IMR-90 (cell line): ENCODE measurements around the gene TACC2. TPM values are rescaled to one million over a fixed set of nuclear protein-coding genes. Genes with fewer than 3 reads are reported as not detected.

Source experiments
- ATAC-seq: fragments of 200-7000 bp; cut with Tn5 transposase; 2 replicates; pipeline ENCODE4 v1.9.1; 2020; ENCODE audit warnings: low read depth, mild to moderate bottlenecking, moderate library complexity
- BruUV-seq: library from RNA; stranded (reverse); fragments of 400-500 nt; replicated peaks from 2 replicates; lab custom pipeline; 2021; lab: Mats Ljungman, UMichigan
- CTCF ChIA-PET: fragments of 300-600 bp; formaldehyde crosslinking; extraction: SDS; loops from one replicate; lab custom pipeline; 2021; ENCODE audit warnings: antibody characterized with exemption; lab: Yijun Ruan, JAX
- POLR2A ChIA-PET: fragments of 300-600 bp; sonication (Branson Sonifier 250); formaldehyde crosslinking; loops from one replicate; lab custom pipeline; 2022; ENCODE audit warnings: antibody characterized with exemption; ENCODE audit not compliant: unreplicated experiment; lab: Charles Lee
- DNase-seq: peaks from one replicate; pipeline ENCODE4 v3.0.0; 2013
- H2AFZ ChIP-seq: replicated peaks from 2 replicates; pipeline ENCODE3; 2013; ENCODE audit warnings: low read length, mild to moderate bottlenecking; ENCODE audit not compliant: poor library complexity
- H2AK5ac ChIP-seq: 2 replicates; pipeline ENCODE4 v1.6.1; 2013; ENCODE audit warnings: low read depth, low read length, inconsistent platforms
- H2AK9ac ChIP-seq: replicated peaks from 2 replicates; pipeline ENCODE3; 2013; ENCODE audit warnings: mild to moderate bottlenecking, low read depth, low read length, moderate library complexity; ENCODE audit not compliant: poor library complexity
- H2BK120ac ChIP-seq: 2 replicates; pipeline ENCODE4 v1.6.1; 2013; ENCODE audit warnings: low read depth, low read length, inconsistent platforms
- H2BK15ac ChIP-seq: 3 replicates; pipeline ENCODE4 v1.6.1; 2013; ENCODE audit warnings: low read depth, low read length, inconsistent platforms
- H2BK20ac ChIP-seq: 2 replicates; pipeline ENCODE4 v1.6.1; 2013; ENCODE audit warnings: low read depth, mild to moderate bottlenecking, inconsistent platforms, low read length, moderate library complexity
- H2BK5ac ChIP-seq: 2 replicates; pipeline ENCODE4 v1.6.1; 2013; ENCODE audit warnings: mild to moderate bottlenecking, low read depth, low read length, inconsistent platforms; ENCODE audit not compliant: poor library complexity, severe bottlenecking
- H3K14ac ChIP-seq: replicated peaks from 2 replicates; pipeline ENCODE4 v1.6.1; 2013; ENCODE audit warnings: low read depth, low read length, inconsistent platforms
- H3K18ac ChIP-seq: 2 replicates; pipeline ENCODE4 v1.6.1; 2013; ENCODE audit warnings: low read depth, low read length, control low read depth
- H3K23ac ChIP-seq: 2 replicates; pipeline ENCODE4 v1.6.1; 2013; ENCODE audit warnings: low read depth, low read length, inconsistent platforms
- H3K27ac ChIP-seq: 2 replicates; pipeline ENCODE4 v1.5.1; 2013; ENCODE audit warnings: mild to moderate bottlenecking, control low read depth, low read length; ENCODE audit not compliant: insufficient read depth
- H3K27me3 ChIP-seq: 2 replicates; pipeline ENCODE4 v1.6.1; 2013; ENCODE audit warnings: low read length; ENCODE audit not compliant: control insufficient read depth, insufficient read depth
- H3K36me3 ChIP-seq: 2 replicates; pipeline ENCODE4 v1.6.1; 2013; ENCODE audit warnings: low read length, mixed read lengths; ENCODE audit not compliant: control insufficient read depth, insufficient read depth
- H3K4ac ChIP-seq: 2 replicates; pipeline ENCODE4 v1.6.1; 2013; ENCODE audit warnings: low read depth, low read length, inconsistent platforms
- H3K4me1 ChIP-seq: 2 replicates; pipeline ENCODE4 v1.6.1; 2013; ENCODE audit warnings: low read length, mixed read lengths; ENCODE audit not compliant: control insufficient read depth, insufficient read depth
- H3K4me2 ChIP-seq: 2 replicates; pipeline ENCODE4 v1.6.1; 2013; ENCODE audit warnings: low read depth, mild to moderate bottlenecking, control low read depth, low read length, moderate library complexity
- H3K4me3 ChIP-seq: 2 replicates; pipeline ENCODE4 v1.5.1; 2013; ENCODE audit warnings: low read depth, mild to moderate bottlenecking, control low read depth, low read length, moderate library complexity; ENCODE audit not compliant: insufficient read depth
- H3K56ac ChIP-seq: 2 replicates; pipeline ENCODE4 v1.6.1; 2013; ENCODE audit warnings: low read length, inconsistent platforms; ENCODE audit not compliant: insufficient read depth; ENCODE audit errors: extremely low read depth
- H3K79me1 ChIP-seq, 2 experiments: 2 replicates each; pipeline ENCODE4 v1.6.1; 2013; ENCODE audit warnings: low read length in 2 of 2, inconsistent platforms in 1 of 2, low read depth in 1 of 2
- H3K9ac ChIP-seq: 2 replicates; pipeline ENCODE4 v1.6.1; 2013; ENCODE audit warnings: low read depth, low read length, control low read depth
- H3K9me1 ChIP-seq: 2 replicates; pipeline ENCODE4 v1.6.1; 2013; ENCODE audit warnings: low read length, inconsistent platforms; ENCODE audit not compliant: insufficient read depth
- H3K9me3 ChIP-seq: 2 replicates; pipeline ENCODE4 v1.6.1; 2013; ENCODE audit warnings: low read length; ENCODE audit not compliant: control insufficient read depth, insufficient read depth
- H4K20me1 ChIP-seq: 2 replicates; pipeline ENCODE4 v1.6.1; 2013; ENCODE audit warnings: low read length, inconsistent platforms; ENCODE audit not compliant: insufficient read depth
- H4K5ac ChIP-seq: 2 replicates; pipeline ENCODE4 v1.6.1; 2013; ENCODE audit warnings: mild to moderate bottlenecking, low read depth, low read length, control low read depth
- H4K8ac ChIP-seq, 2 experiments: 2 replicates each; pipeline ENCODE4 v1.6.1; 2013; ENCODE audit warnings: low read depth in 2 of 2, low read length in 2 of 2, control low read depth in 1 of 2, inconsistent platforms in 1 of 2
- H4K91ac ChIP-seq: 2 replicates; pipeline ENCODE4 v1.6.1; 2013; ENCODE audit warnings: low read depth, low read length, inconsistent platforms; ENCODE audit not compliant: insufficient read depth
- CEBPB ChIP-seq: IDR thresholded peaks from 2 replicates; pipeline ENCODE4 v1.6.1; 2012; ENCODE audit warnings: low read depth, low read length, improper control_type of control experiment
- WGBS, 2 experiments: methylation state at CpG; one replicate each; pipeline versions ENCODE4 v1.1.5 to v1.1.7; 2013; ENCODE audit warnings: missing lambda C conversion rate in 2 of 2; ENCODE audit not compliant: insufficient read length in 1 of 2; ENCODE audit errors: extremely low coverage in 2 of 2; 5-methylcytosine and 5-hydroxymethylcytosine counted together
- dilution Hi-C: fragments of 300-500 bp; cut with HindIII; formaldehyde crosslinking; loops from one replicate; pipeline ENCODE4 v1.14.3; 2018; ENCODE audit warnings: low sequenced_read_pairs; ENCODE audit not compliant: unreplicated experiment
- in situ Hi-C: fragments of 300-500 bp; cut with MboI; formaldehyde crosslinking; loops from 3 replicates; pipeline ENCODE4 v1.14.3; 2019; ENCODE audit warnings: low sequenced_read_pairs, inconsistent platforms, mixed read lengths
- intact Hi-C: fragments of 100-400 bp; cut with micrococcal nuclease; formaldehyde crosslinking; loops from 2 replicates; pipeline ENCODE4 v1.10.0; 2022
- polyA plus RNA-seq, 3 experiments: library from polyadenylated mRNA; depleted of rRNA; stranded (reverse); fragments of >200 nt; gene quantifications; 2 replicates each; pipeline ENCODE4 v1.2.3, GENCODE V29; 2012; ENCODE audit warnings: low replicate concordance in 1 of 3
- total RNA-seq: library from RNA; depleted of rRNA; stranded (reverse); fragments of >200 nt; gene quantifications from 2 replicates; pipeline ENCODE4 v1.2.3, GENCODE V29; 2012

The TACC2 gene
- total and polyA plus RNA-seq, 2 of the 4 experiments (the other 2 are of a cell fraction): 2.9 to 15.4 TPM

DNA sequence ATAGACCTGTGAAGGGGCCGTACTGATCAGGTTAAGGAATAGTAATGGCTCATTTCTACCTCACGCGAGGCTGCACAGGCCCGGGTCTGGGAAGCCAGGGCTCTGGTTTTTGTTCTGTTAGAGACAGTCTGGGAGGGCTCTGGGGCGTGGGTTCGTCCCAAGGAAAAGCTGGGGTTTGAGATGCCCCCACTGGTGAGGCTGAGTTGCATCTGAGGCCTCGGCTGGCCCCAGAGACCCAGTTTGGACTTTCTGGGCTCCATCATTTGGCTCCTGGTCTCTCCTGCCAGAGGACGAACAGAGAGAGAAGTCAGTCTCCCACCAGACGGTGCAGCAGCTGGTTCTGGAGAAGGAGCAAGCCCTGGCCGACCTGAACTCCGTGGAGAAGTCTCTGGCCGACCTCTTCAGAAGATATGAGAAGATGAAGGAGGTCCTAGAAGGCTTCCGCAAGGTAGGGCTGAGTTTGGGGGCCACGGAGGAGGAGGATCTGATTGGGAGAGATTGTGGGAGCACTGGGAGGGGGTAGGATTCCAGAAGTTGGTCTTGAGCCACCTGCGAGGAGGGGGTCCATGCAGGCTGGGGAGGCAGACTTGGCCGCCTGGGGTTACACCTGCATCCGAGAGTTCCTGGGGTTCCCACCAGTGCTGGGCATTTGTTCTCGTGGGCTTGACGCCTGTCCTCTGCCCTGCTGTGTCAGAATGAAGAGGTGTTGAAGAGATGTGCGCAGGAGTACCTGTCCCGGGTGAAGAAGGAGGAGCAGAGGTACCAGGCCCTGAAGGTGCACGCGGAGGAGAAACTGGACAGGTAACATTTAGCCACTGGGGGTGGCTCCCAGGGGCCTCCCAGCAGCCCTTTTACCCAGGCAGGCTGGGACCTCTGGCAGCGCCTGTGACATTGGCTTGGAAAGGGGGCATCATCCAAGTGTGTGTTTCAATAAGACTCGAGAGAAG is 259.7 kb downstream of the TACC2 start:
- H2AK9ac ChIP-seq: no peak overlapping the region
- H3K9ac ChIP-seq: no peak overlapping the region
- no peak overlapping the region for H4K8ac ChIP-seq
- H3K4me1 ChIP-seq: no peaks in the 10 kb centered on the region
- TF ChIP-seq CEBPB: no peak
- H2BK20ac ChIP-seq: no peak overlapping the region
- no peak overlapping the region for H2BK5ac ChIP-seq
- DNase-seq (no peak), ATAC-seq (no peak)
- H4K20me1 ChIP-seq: no peaks in the 10 kb centered on the region
- no peaks in the 10 kb centered on the region for H3K36me3 ChIP-seq
- no peak overlapping the region for H2AK5ac ChIP-seq
- H2BK15ac ChIP-seq: no peak overlapping the region
- H3K18ac ChIP-seq: no peak overlapping the region
- no TSS peak for BruUV-seq
- H3K27me3 ChIP-seq: no peaks in the 10 kb centered on the region
- H3K4ac ChIP-seq: no peak overlapping the region
- H4K5ac ChIP-seq: no peak overlapping the region
- no peak overlapping the region for H3K4me2 ChIP-seq
- H3K23ac ChIP-seq: no peak overlapping the region
- no peak overlapping the region for H2BK120ac ChIP-seq
- H3K9me1 ChIP-seq: peaks cover 7% of the 10 kb centered on the region; the same call in 1 of the 2 replicates
- no peak overlapping the region for H3K4me3 ChIP-seq
- CTCF ChIA-PET: interaction anchor here (1.1 kb wide), 1 partner anchor 19 kb away, joined by 4 read pairs; no protein-coding TSS in a partner anchor
- no peak overlapping the region for H3K56ac ChIP-seq
- H3K14ac ChIP-seq: no peak overlapping the region
- H3K9me3 ChIP-seq: no peaks in the 10 kb centered on the region
- 73% methylated on average over 3 of the region's 25 CpGs; no CpG with 5 or more reads in 1 of the 2 experiments for WGBS, 2 experiments
- POLR2A ChIA-PET: no interaction called here
- H3K27ac ChIP-seq: no peak overlapping the region
- intact Hi-C loops (no loop called here), dilution Hi-C loops (no loop called here), in situ Hi-C loops (no loop called here)
- H2AFZ ChIP-seq: no peak overlapping the region
- no peak overlapping the region for H4K91ac ChIP-seq
- H3K79me1 ChIP-seq: no peaks in the 10 kb centered on the region
